ENCODE measurements around the gene KDM3B.
"Not testable (repeated sequence)": the region's sequence is repeated elsewhere in the genome, so short reads cannot be mapped to it uniquely, and the experiment has no call there.

KDM3B gene, protein sequence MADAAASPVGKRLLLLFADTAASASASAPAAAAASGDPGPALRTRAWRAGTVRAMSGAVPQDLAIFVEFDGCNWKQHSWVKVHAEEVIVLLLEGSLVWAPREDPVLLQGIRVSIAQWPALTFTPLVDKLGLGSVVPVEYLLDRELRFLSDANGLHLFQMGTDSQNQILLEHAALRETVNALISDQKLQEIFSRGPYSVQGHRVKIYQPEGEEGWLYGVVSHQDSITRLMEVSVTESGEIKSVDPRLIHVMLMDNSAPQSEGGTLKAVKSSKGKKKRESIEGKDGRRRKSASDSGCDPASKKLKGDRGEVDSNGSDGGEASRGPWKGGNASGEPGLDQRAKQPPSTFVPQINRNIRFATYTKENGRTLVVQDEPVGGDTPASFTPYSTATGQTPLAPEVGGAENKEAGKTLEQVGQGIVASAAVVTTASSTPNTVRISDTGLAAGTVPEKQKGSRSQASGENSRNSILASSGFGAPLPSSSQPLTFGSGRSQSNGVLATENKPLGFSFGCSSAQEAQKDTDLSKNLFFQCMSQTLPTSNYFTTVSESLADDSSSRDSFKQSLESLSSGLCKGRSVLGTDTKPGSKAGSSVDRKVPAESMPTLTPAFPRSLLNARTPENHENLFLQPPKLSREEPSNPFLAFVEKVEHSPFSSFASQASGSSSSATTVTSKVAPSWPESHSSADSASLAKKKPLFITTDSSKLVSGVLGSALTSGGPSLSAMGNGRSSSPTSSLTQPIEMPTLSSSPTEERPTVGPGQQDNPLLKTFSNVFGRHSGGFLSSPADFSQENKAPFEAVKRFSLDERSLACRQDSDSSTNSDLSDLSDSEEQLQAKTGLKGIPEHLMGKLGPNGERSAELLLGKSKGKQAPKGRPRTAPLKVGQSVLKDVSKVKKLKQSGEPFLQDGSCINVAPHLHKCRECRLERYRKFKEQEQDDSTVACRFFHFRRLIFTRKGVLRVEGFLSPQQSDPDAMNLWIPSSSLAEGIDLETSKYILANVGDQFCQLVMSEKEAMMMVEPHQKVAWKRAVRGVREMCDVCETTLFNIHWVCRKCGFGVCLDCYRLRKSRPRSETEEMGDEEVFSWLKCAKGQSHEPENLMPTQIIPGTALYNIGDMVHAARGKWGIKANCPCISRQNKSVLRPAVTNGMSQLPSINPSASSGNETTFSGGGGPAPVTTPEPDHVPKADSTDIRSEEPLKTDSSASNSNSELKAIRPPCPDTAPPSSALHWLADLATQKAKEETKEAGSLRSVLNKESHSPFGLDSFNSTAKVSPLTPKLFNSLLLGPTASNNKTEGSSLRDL (N-terminal part only)

GRCh38 chr5:138352071-138352721, at the start of gene KDM3B:
Gene KDM3B (plus strand): TSS chr5:138352685. CDS start chr5:138352796, 111 bp downstream.
- peak; percentile 84 for DNase-seq

DNA sequence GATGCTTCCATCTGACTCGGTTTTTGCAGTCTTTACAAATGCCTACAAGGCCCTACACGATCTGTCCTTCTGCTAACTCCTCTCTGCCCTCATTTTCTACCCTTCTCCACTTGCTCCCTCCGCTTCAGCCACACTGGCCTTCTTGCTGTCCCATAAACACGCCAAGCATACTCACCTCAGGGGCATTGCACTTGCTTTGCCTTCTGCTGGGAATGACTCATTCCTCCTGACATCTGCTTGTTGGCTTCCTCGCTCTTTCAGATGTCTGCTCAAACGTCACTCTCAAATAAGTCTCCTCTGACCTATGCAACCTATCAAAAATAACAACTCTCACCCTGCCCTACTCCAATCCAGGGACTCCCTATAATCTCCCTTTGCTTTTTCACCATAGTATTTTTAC, 49.1 kb upstream of the KDM3B start:
- no peak for DNase-seq

- no peak for DNase-seq
These were observed 46.7 kb upstream of the KDM3B start for GRCh38 chr5:138305797-138306196.

GRCh38 chr5:138315751-138316278, 36.7 kb upstream of the KDM3B start:
- DNase-seq = no peak

DNA sequence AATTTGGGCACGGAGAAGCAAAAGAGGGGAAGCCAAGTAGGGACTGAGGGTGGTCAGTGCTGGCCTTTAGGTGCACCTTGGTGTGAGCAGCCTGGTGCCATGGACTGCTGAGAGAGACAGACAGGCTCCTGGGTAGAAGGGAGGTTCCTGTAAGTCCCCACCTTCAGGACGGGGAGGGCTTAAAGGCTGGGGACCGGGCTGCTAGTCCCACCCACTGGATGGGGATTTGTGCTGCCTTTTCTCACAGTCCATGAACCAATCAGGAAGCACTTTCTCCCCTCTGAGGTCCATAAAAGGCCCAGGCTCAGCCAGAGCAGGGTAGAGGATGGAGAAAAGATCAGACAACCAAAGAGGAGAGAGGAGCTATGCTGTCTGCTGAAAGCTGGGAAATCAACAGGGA, 36.1 kb upstream of the KDM3B start:
- no peak for DNase-seq

GRCh38 chr5:138318211-138318610, 34.3 kb upstream of the KDM3B start:
- not testable (repeated sequence) for DNase-seq

GRCh38 chr5:138330813-138331448, 21.6 kb upstream of the KDM3B start:
- DNase-seq = no peak

- DNase-seq = peak; percentile 97
These were observed 20.8 kb upstream of the KDM3B start, which contains the start of gene CDC25C for GRCh38 chr5:138331449-138332368. Gene CDC25C (minus strand): TSS chr5:138331804. CDS start chr5:138331180, 624 bp downstream.

DNA sequence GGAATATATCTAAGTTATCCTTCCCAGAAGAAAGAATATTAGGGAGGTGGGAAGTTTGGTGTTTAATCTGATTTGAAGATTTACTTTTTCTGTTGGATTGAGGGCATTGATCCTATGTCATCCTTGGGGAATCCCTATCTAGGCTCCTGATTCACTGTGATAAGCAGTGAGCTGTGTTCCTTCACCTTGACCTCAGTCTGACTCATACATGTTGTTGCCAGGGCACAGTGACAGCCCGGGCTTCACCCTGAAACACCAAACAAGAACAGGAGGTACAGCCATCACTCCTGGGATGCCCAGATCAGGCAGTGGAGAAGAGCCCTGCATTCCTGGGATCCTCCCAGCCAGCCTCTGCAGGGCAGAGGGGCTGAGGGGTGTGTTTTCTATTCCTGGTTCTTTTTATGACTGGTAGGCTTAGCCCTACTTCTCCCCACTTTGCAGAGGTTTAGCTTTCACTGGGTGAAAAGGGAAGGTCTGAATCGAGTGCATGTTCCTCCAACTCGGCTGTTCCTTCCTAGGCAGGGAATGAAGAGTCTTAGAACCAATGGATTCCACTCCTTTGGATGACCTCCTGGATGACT, 17.5 kb upstream of the KDM3B start:
- DNase-seq = peak; percentile 5

GRCh38 chr5:138336952-138337684, 15.4 kb upstream of the KDM3B start:
- no peak for DNase-seq

- DNase-seq = peak; percentile 90
These were observed 14.6 kb upstream of the KDM3B start, which contains the start of gene FAM53C for GRCh38 chr5:138337685-138338410. Gene FAM53C (plus strand): TSS chr5:138338266. CDS start chr5:138341336, 3,070 bp downstream.

- DNase-seq = no peak
These were observed 13.9 kb upstream of the KDM3B start for GRCh38 chr5:138338411-138339090.

DNA sequence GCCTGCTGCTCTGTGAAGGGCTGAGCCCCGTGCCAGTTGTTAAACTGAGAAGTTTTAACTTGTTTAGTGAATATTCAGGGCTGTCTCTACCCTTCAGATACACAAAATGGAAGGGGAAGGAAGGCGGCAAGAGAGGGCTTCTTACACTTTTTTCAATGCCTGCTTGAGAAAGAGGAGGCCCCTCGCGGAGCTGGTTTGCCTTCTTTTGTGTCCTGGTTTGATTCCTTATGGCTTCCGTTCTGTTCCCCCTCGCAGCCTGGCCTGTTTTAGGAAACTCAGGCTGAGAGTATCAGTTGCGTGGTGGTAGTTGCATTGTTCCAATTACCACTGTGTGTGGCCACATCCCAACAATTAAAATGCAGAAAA, 13.4 kb upstream of the KDM3B start:
- no peak for DNase-seq

- DNase-seq = no peak
These were observed 13.0 kb upstream of the KDM3B start for GRCh38 chr5:138339464-138339863.

DNA sequence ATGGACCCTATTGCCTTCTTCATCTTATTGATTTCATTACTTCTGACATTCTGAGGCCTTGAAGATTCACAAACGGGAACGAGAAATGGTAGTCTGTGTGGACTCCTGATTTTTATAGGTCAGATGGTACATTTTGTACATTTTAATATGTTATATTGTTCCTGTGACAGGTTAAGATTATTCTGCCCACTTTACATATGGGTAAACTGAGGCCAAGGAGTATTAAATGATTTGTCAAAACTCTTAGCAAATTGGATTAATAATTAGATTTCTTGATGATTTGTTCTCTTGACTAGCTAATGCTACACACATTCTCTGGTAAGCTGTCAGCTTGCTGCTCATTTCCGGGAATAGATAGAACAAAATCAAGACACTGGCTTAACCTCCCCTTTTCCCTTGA, 12.5 kb upstream of the KDM3B start:
- DNase-seq = no peak

DNA sequence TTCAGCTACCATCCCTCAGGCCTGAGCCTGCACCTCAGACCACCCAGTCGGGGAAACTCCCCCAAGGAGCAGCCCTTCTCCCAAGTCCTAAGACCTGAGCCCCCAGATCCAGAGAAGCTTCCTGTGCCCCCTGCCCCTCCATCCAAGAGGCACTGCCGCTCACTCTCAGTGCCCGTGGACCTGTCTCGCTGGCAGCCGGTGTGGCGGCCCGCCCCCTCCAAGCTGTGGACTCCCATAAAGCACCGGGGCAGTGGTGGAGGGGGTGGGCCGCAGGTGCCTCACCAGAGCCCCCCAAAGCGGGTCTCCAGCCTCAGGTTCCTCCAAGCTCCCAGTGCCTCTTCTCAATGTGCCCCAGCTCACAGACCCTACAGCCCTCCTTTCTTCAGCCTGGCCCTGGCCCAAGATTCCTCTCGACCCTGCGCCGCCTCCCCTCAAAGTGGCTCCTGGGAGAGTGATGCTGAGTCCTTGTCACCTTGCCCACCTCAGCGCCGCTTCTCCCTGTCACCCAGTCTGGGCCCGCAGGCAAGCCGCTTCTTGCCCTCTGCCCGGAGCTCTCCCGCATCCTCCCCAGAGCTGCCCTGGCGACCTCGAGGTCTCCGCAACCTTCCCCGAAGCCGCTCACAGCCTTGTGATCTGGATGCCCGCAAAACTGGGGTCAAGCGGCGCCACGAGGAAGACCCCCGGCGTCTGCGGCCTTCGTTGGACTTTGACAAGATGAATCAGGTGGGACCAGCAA, 7.4 kb upstream of the KDM3B start:
- DNase-seq = no peak

- no peak for DNase-seq
These were observed 5.6 kb upstream of the KDM3B start for GRCh38 chr5:138346889-138347288.
